H1 (cell line): ENCODE data around the gene ME3. TPM values are rescaled to one million over a fixed set of nuclear protein-coding genes. Genes with fewer than 3 reads are reported as not detected.

Source experiments
- EGR1 ChIP-seq: IDR thresholded peaks from 2 replicates; pipeline ENCODE4 v1.6.1; 2011; ENCODE audit warnings: low read depth, low read length, borderline replicate concordance
- JUND ChIP-seq: IDR thresholded peaks from 2 replicates; pipeline ENCODE4 v1.6.1; 2011; ENCODE audit warnings: mild to moderate bottlenecking, improper control_type of control experiment, low read length
- MAFK ChIP-seq: IDR thresholded peaks from 2 replicates; pipeline ENCODE4 v1.6.1; 2012; ENCODE audit warnings: low read depth, mild to moderate bottlenecking, improper control_type of control experiment, low read length
- SIN3A ChIP-seq, 2 experiments: IDR thresholded peaks in 1 of 2; conservative IDR thresholded peaks in 1 of 2; 2 replicates each; pipeline ENCODE4 v1.6.1; 2011 to 2012; ENCODE audit warnings: low read length in 2 of 2, improper control_type of control experiment in 1 of 2, low read depth in 1 of 2, mild to moderate bottlenecking in 1 of 2
- SIX5 ChIP-seq: IDR thresholded peaks from 2 replicates; pipeline ENCODE4 v1.6.1; 2011; ENCODE audit warnings: mild to moderate bottlenecking, low read depth, low read length
- polyA plus RNA-seq, 7 experiments: library from polyadenylated mRNA; depleted of rRNA in 3 of 7; stranded (reverse) in 5 of 7; unstranded in 2 of 7; fragments of >200 nt in 5 of 7; fragments of 200-250 nt in 2 of 7; gene quantifications; 1 replicate in 5 of 7; 2 replicates in 1 of 7; 4 replicates in 1 of 7; pipeline versions ENCODE4 v1.2.1 to v1.2.3, GENCODE V29; 2011 to 2013; ENCODE audit warnings: missing spikeins in 2 of 7, mixed read lengths in 2 of 7
- total RNA-seq: library from RNA; stranded (reverse); fragmentation: NEBNext Ultra II Directional; extraction: Animal tissue kit (Norgen Biotek cat#: 25700); gene quantifications from 2 replicates; pipeline ENCODE4 v1.2.1, GENCODE V29; 2021
- TF ChIP-seq, protein P1 (sequence below): fragments of 300-600 bp; sonication (generic); IDR thresholded peaks from 2 replicates; pipeline ENCODE4 v1.7.1; 2012; ENCODE audit warnings: low read length, moderate library complexity, mild to moderate bottlenecking, inconsistent platforms; ENCODE audit not compliant: insufficient replicate concordance
- TF ChIP-seq, protein P2 (sequence below): IDR thresholded peaks from 2 replicates; pipeline ENCODE4 v1.6.1; 2011; ENCODE audit warnings: low read length, improper control_type of control experiment

ME3 gene
- total and polyA plus RNA-seq, 2 of the 8 experiments (the other 6 are each of a cell fraction or from before 2014, with no cell fraction given), result 1.5 to 2.8 TPM

DNA sequence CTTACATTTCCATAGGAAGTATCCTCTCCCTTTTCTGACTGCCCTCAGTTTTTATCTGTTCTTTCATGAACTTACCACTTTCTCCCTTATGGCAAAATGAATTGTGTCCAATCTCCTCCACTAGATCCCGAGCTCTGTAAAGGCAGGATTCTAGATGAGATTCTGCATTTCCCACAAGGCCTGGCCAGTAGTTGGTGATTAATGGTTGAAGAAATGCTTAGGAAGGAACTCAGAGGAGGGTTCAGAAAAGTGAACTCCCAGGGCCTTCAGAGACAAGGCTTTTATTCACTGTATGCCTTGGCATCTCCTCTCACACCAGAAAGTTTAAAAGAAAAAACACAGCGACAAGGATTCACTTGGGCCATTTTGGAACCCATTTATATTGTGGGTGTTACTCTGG lies 231.6 kb downstream of the ME3 start (continued):
- TF ChIP-seq, protein P1, sequence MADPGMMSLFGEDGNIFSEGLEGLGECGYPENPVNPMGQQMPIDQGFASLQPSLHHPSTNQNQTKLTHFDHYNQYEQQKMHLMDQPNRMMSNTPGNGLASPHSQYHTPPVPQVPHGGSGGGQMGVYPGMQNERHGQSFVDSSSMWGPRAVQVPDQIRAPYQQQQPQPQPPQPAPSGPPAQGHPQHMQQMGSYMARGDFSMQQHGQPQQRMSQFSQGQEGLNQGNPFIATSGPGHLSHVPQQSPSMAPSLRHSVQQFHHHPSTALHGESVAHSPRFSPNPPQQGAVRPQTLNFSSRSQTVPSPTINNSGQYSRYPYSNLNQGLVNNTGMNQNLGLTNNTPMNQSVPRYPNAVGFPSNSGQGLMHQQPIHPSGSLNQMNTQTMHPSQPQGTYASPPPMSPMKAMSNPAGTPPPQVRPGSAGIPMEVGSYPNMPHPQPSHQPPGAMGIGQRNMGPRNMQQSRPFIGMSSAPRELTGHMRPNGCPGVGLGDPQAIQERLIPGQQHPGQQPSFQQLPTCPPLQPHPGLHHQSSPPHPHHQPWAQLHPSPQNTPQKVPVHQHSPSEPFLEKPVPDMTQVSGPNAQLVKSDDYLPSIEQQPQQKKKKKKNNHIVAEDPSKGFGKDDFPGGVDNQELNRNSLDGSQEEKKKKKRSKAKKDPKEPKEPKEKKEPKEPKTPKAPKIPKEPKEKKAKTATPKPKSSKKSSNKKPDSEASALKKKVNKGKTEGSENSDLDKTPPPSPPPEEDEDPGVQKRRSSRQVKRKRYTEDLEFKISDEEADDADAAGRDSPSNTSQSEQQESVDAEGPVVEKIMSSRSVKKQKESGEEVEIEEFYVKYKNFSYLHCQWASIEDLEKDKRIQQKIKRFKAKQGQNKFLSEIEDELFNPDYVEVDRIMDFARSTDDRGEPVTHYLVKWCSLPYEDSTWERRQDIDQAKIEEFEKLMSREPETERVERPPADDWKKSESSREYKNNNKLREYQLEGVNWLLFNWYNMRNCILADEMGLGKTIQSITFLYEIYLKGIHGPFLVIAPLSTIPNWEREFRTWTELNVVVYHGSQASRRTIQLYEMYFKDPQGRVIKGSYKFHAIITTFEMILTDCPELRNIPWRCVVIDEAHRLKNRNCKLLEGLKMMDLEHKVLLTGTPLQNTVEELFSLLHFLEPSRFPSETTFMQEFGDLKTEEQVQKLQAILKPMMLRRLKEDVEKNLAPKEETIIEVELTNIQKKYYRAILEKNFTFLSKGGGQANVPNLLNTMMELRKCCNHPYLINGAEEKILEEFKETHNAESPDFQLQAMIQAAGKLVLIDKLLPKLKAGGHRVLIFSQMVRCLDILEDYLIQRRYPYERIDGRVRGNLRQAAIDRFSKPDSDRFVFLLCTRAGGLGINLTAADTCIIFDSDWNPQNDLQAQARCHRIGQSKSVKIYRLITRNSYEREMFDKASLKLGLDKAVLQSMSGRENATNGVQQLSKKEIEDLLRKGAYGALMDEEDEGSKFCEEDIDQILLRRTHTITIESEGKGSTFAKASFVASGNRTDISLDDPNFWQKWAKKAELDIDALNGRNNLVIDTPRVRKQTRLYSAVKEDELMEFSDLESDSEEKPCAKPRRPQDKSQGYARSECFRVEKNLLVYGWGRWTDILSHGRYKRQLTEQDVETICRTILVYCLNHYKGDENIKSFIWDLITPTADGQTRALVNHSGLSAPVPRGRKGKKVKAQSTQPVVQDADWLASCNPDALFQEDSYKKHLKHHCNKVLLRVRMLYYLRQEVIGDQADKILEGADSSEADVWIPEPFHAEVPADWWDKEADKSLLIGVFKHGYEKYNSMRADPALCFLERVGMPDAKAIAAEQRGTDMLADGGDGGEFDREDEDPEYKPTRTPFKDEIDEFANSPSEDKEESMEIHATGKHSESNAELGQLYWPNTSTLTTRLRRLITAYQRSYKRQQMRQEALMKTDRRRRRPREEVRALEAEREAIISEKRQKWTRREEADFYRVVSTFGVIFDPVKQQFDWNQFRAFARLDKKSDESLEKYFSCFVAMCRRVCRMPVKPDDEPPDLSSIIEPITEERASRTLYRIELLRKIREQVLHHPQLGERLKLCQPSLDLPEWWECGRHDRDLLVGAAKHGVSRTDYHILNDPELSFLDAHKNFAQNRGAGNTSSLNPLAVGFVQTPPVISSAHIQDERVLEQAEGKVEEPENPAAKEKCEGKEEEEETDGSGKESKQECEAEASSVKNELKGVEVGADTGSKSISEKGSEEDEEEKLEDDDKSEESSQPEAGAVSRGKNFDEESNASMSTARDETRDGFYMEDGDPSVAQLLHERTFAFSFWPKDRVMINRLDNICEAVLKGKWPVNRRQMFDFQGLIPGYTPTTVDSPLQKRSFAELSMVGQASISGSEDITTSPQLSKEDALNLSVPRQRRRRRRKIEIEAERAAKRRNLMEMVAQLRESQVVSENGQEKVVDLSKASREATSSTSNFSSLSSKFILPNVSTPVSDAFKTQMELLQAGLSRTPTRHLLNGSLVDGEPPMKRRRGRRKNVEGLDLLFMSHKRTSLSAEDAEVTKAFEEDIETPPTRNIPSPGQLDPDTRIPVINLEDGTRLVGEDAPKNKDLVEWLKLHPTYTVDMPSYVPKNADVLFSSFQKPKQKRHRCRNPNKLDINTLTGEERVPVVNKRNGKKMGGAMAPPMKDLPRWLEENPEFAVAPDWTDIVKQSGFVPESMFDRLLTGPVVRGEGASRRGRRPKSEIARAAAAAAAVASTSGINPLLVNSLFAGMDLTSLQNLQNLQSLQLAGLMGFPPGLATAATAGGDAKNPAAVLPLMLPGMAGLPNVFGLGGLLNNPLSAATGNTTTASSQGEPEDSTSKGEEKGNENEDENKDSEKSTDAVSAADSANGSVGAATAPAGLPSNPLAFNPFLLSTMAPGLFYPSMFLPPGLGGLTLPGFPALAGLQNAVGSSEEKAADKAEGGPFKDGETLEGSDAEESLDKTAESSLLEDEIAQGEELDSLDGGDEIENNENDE, result no peak
- TF ChIP-seq, protein P2, sequence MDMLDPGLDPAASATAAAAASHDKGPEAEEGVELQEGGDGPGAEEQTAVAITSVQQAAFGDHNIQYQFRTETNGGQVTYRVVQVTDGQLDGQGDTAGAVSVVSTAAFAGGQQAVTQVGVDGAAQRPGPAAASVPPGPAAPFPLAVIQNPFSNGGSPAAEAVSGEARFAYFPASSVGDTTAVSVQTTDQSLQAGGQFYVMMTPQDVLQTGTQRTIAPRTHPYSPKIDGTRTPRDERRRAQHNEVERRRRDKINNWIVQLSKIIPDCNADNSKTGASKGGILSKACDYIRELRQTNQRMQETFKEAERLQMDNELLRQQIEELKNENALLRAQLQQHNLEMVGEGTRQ, result no peak
- no peak for TF ChIP-seq SIX5
- TF ChIP-seq MAFK, result no peak
- TF ChIP-seq JUND, result no peak
- TF ChIP-seq SIN3A (conservative IDR thresholded peaks at IDR 0.05 in 1 of 2, IDR thresholded peaks at IDR 0.05 in 1 of 2; ENCODE audit: low read depth in 1 of 2, low read length in 2 of 2), result no peak
- TF ChIP-seq EGR1, result no peak
